Fibroblast of lung (primary cell): ENCODE data around the gene ANO4.

Experiments
- CTCF ChIP-seq, 2 donors: IDR thresholded peaks in 1 of 2; conservative IDR thresholded peaks in 1 of 2; 1 replicate in 1 of 2; 2 replicates in 1 of 2; pipeline ENCODE4 v1.5.1; 2011 to 2012; ENCODE audit warnings: low read length in 2 of 2, control low read depth in 1 of 2, inconsistent platforms in 1 of 2, low read depth in 1 of 2, mild to moderate bottlenecking in 1 of 2
- EZH2 ChIP-seq: IDR thresholded peaks from 2 replicates; pipeline ENCODE4 v1.5.1; 2012; ENCODE audit warnings: low read length, control low read depth, mild to moderate bottlenecking; ENCODE audit errors: missing control alignments

GRCh38 chr12:100820314-100820713 lies 25.7 kb downstream of the ANO4 start:
- TF ChIP-seq CTCF (conservative IDR thresholded peaks at IDR 0.05 in 1 of 2, IDR thresholded peaks at IDR 0.05 in 1 of 2; ENCODE audit: low read depth in 1 of 2, low read length in 2 of 2) (no peak), EZH2 (no peak)
